GM06990 (cell line): ENCODE measurements around the gene PYGB.

Experiments
- DNase-seq: peaks from one replicate; pipeline ENCODE4 v3.0.0-alpha.2; 2011; ENCODE audit not compliant: insufficient read length; ENCODE audit errors: extremely low read depth
- H3K27me3 ChIP-seq: replicated peaks from 2 replicates; pipeline ENCODE4 v1.6.0; 2011; ENCODE audit warnings: low read length; ENCODE audit not compliant: control insufficient read depth, insufficient read depth
- H3K36me3 ChIP-seq: 2 replicates; pipeline ENCODE4 v1.5.1; 2011; ENCODE audit warnings: low read length; ENCODE audit not compliant: control insufficient read depth, insufficient read depth
- H3K4me3 ChIP-seq: replicated peaks from 2 replicates; pipeline ENCODE4 v1.5.1; 2011; ENCODE audit warnings: low read depth, mild to moderate bottlenecking, control low read depth, low read length
- CTCF ChIP-seq: IDR thresholded peaks from 2 replicates; pipeline ENCODE4 v1.5.1; 2011; ENCODE audit warnings: low read length, control low read depth, mild to moderate bottlenecking, inconsistent platforms; ENCODE audit not compliant: insufficient read depth, poor library complexity, severe bottlenecking

The PYGB gene

GRCh38 chr20:25292176-25292891, 44.4 kb downstream of the PYGB start:
- Histone ChIP-seq H3K36me3 (peaks cover 17% of the 10 kb centered on the region), H3K27me3 (no peaks in the 10 kb centered on the region), H3K4me3 (no peak overlapping the region)
- no peak for TF ChIP-seq CTCF
- no peak for DNase-seq

- Histone ChIP-seq H3K4me3 (no peak overlapping the region), H3K27me3 (no peaks in the 10 kb centered on the region), H3K36me3 (peaks cover 16% of the 10 kb centered on the region)
- TF ChIP-seq CTCF: no peak
- DNase-seq: no peak
Measured at GRCh38 chr20:25293507-25293906, 45.6 kb downstream of the PYGB start.

GRCh38 chr20:25293910-25294458, 46.1 kb downstream of the PYGB start:
- TF ChIP-seq CTCF: no peak
- no peaks in the 10 kb centered on the region for H3K27me3 ChIP-seq

GRCh38 chr20:25294459-25295385, 46.8 kb downstream of the PYGB start:
- peaks cover 15% of the 10 kb centered on the region for H3K36me3 ChIP-seq
- H3K4me3 ChIP-seq: no peak overlapping the region
- DNase-seq: peak; percentile 67
- TF ChIP-seq CTCF: peak; percentile 97
- H3K27me3 ChIP-seq: no peaks in the 10 kb centered on the region

More at GRCh38 chr20:25293910-25294458, 46.1 kb downstream of the PYGB start:
- no peak for DNase-seq
- Histone ChIP-seq H3K36me3 (peaks cover 15% of the 10 kb centered on the region), H3K4me3 (no peak overlapping the region)

GRCh38 chr20:25295386-25296093, 47.7 kb downstream of the PYGB start:
- DNase-seq: no peak
- H3K27me3 ChIP-seq: no peaks in the 10 kb centered on the region
- peaks cover 15% of the 10 kb centered on the region for H3K36me3 ChIP-seq
- TF ChIP-seq CTCF: no peak
- H3K4me3 ChIP-seq: no peak overlapping the region
